Measurements from ENCODE around the gene SEMA3D.

The SEMA3D gene

GRCh38 chr7:85081846-85082245, 105.0 kb downstream of the SEMA3D start:
- no peak overlapping the region for H3K4me3 ChIP-seq (ENCODE audit: control insufficient read depth, low read depth, low read length)
- no peak for DNase-seq (ENCODE audit: low read depth)
- no peak for TF ChIP-seq CTCF (IDR thresholded peaks at IDR 0.05; ENCODE audit: control insufficient read depth, insufficient read depth, low read depth, low read length, missing control alignments)

- no peak overlapping the region for H3K4me3 ChIP-seq (ENCODE audit: control insufficient read depth, low read depth, low read length)
- no peak for TF ChIP-seq CTCF (IDR thresholded peaks at IDR 0.05; ENCODE audit: control insufficient read depth, insufficient read depth, low read depth, low read length, missing control alignments)
- no peak for DNase-seq (ENCODE audit: low read depth)
These were observed 105.5 kb downstream of the SEMA3D start for GRCh38 chr7:85081392-85081791.

GRCh38 chr7:85079434-85079833, 107.4 kb downstream of the SEMA3D start:
- H3K4me3 ChIP-seq (ENCODE audit: control insufficient read depth, low read depth, low read length): no peak overlapping the region
- TF ChIP-seq CTCF (IDR thresholded peaks at IDR 0.05; ENCODE audit: control insufficient read depth, insufficient read depth, low read depth, low read length, missing control alignments): no peak
- DNase-seq (ENCODE audit: low read depth): no peak

GRCh38 chr7:85078181-85078580, 108.7 kb downstream of the SEMA3D start:
- no peak for DNase-seq (ENCODE audit: low read depth)
- TF ChIP-seq CTCF (IDR thresholded peaks at IDR 0.05; ENCODE audit: control insufficient read depth, insufficient read depth, low read depth, low read length, missing control alignments): no peak
- no peak overlapping the region for H3K4me3 ChIP-seq (ENCODE audit: control insufficient read depth, low read depth, low read length)

GRCh38 chr7:85075864-85076263, 111.0 kb downstream of the SEMA3D start:
- TF ChIP-seq CTCF (IDR thresholded peaks at IDR 0.05; ENCODE audit: control insufficient read depth, insufficient read depth, low read depth, low read length, missing control alignments): no peak
- no peak overlapping the region for H3K4me3 ChIP-seq (ENCODE audit: control insufficient read depth, low read depth, low read length)
- no peak for DNase-seq (ENCODE audit: low read depth)

- TF ChIP-seq CTCF (IDR thresholded peaks at IDR 0.05; ENCODE audit: control insufficient read depth, insufficient read depth, low read depth, low read length, missing control alignments): no peak
- H3K4me3 ChIP-seq (ENCODE audit: control insufficient read depth, low read depth, low read length): no peak overlapping the region
- no peak for DNase-seq (ENCODE audit: low read depth)
These were observed 111.9 kb downstream of the SEMA3D start for GRCh38 chr7:85074992-85075391.

- no peak for DNase-seq (ENCODE audit: low read depth)
- TF ChIP-seq CTCF (IDR thresholded peaks at IDR 0.05; ENCODE audit: control insufficient read depth, insufficient read depth, low read depth, low read length, missing control alignments): no peak
- no peak overlapping the region for H3K4me3 ChIP-seq (ENCODE audit: control insufficient read depth, low read depth, low read length)
These were observed 112.8 kb downstream of the SEMA3D start for GRCh38 chr7:85074016-85074415.

Measured in AG09309 (cell line).